BJ (cell line): Measurements from ENCODE around the gene CTSL. TPM values are rescaled to one million over a fixed set of nuclear protein-coding genes. Genes with fewer than 3 reads are reported as not detected.
A peak's percentile ranks its signal among the peaks of the same experiment; 100 is the strongest.

Experiments
- CTCF ChIA-PET: fragments of 350-600 bp; formaldehyde crosslinking; extraction: SDS; loops from one replicate; lab custom pipeline; 2021; ENCODE audit warnings: antibody characterized with exemption, inconsistent platforms; lab: Yijun Ruan, JAX
- POLR2A ChIA-PET: fragments of 300-600 bp; sonication (Branson Sonifier 250); formaldehyde crosslinking; extraction: SDS; loops from one replicate; lab custom pipeline; 2021; ENCODE audit warnings: antibody characterized with exemption; lab: Charles Lee
- DNase-seq: peaks from one replicate; pipeline ENCODE4 v3.0.0-alpha.2; 2011; ENCODE audit warnings: low read depth
- H3K27me3 ChIP-seq: 2 replicates; pipeline ENCODE4 v1.6.0; 2011; ENCODE audit warnings: low read length; ENCODE audit not compliant: control insufficient read depth, insufficient read depth
- H3K36me3 ChIP-seq: 2 replicates; pipeline ENCODE4 v1.5.1; 2011; ENCODE audit warnings: low read length; ENCODE audit not compliant: control insufficient read depth, insufficient read depth
- H3K4me3 ChIP-seq: 2 replicates; pipeline ENCODE4 v1.5.1; 2011; ENCODE audit warnings: low read depth, mild to moderate bottlenecking, control low read depth, low read length
- polyA minus RNA-seq: library from RNA; depleted of rRNA, polyadenylated mRNA; stranded (reverse); fragments of >200 nt; gene quantifications from 2 replicates; pipeline ENCODE4 v1.2.3, GENCODE V29; 2011; rRNA and poly(A)+ RNA removed
- polyA plus RNA-seq: library from polyadenylated mRNA; depleted of rRNA; stranded (reverse); fragments of >200 nt; gene quantifications from 2 replicates; pipeline ENCODE4 v1.2.3, GENCODE V29; 2011; rRNA removed
- TF ChIP-seq, protein P1 (sequence below): IDR thresholded peaks from 2 replicates; pipeline ENCODE4 v1.5.1; 2011; ENCODE audit warnings: low read depth, mild to moderate bottlenecking, control low read depth, inconsistent platforms, low read length, moderate library complexity; ENCODE audit not compliant: insufficient read depth

CTSL gene
- polyA plus RNA-seq (146 and 200 TPM in 2 replicates), polyA minus RNA-seq (22.7 and 36.6 TPM in 2 replicates)

DNA sequence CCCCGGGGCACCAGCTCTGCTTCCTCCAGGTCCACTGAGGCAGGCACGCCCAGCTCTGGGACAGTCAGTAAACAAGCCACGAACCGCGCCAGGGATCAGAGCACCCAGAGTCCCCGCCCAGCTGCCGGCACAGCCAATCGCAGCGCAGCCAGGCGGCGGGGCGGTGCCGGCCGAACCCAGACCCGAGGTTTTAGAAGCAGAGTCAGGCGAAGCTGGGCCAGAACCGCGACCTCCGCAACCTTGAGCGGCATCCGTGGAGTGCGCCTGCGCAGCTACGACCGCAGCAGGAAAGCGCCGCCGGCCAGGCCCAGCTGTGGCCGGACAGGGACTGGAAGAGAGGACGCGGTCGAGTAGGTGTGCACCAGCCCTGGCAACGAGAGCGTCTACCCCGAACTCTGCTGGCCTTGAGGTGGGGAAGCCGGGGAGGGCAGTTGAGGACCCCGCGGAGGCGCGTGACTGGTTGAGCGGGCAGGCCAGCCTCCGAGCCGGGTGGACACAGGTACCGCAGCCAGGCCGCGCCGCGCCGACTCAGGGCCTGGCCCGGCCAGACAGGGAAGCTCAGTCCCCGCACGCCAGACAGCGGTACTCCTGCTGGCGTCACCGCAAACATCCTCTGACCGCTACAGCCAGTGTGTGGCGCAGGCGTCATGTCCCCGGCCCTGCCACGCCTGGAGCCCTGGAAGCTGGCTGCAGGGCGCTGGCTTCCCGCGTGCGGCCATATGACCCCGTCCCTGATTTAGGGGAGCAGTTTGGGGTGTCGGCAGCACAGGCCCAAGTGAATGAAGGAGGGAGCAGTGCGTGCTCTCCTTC is at the start of gene CTSL:
TSS of gene CTSL (plus strand) at position 220 of the 810 bp plus-strand sequence. CDS start 1,485 bp downstream, outside the sequence.
- CTCF ChIA-PET = interaction anchor here (0.9 to 3.6 kb wide), 8 partner anchors 11 to 100 kb away, joined by 3 to 23 read pairs (median 4); no protein-coding TSS in a partner anchor
- TF ChIP-seq, protein P1, sequence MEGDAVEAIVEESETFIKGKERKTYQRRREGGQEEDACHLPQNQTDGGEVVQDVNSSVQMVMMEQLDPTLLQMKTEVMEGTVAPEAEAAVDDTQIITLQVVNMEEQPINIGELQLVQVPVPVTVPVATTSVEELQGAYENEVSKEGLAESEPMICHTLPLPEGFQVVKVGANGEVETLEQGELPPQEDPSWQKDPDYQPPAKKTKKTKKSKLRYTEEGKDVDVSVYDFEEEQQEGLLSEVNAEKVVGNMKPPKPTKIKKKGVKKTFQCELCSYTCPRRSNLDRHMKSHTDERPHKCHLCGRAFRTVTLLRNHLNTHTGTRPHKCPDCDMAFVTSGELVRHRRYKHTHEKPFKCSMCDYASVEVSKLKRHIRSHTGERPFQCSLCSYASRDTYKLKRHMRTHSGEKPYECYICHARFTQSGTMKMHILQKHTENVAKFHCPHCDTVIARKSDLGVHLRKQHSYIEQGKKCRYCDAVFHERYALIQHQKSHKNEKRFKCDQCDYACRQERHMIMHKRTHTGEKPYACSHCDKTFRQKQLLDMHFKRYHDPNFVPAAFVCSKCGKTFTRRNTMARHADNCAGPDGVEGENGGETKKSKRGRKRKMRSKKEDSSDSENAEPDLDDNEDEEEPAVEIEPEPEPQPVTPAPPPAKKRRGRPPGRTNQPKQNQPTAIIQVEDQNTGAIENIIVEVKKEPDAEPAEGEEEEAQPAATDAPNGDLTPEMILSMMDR = peak; percentile 33

DNA sequence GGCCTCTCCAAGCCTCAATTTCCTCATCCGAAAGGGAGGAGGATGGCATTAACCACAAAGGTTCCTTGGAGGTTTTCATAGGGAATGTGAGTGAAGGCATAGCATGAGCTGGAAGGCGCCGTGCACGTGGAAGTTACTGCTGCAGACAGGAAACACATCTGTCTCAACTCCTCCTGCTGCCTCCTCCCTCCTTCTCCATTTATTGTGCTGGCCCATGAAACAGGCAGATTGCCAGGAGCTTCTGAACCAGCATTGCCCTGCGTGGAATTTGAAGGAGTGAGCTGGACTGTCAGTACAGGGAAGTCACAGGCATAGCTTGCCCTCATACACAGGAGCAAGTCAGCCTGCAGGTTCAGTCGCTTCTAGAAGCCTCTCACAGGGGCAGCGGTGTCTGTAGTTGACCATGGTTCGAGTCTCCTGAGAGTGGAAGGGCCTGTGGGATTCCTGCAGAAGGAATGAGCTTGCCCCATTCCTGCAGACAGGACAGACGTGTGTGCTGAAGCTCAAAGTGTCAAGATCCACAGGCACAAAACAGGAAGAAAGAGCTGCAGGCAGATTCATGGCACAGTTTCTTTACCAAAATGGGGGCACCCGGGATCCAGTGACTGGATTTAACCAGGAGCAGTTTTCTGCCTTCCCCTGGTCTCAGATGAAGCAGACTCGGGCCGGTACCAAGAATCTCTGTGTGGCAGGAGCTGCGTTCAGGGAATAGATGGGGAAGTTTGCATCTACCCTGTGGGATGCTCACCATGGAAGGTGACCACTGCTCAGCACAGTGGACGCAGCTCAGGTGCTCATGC is 48.7 kb upstream of the CTSL start:
- H3K36me3 ChIP-seq = no peaks in the 10 kb centered on the region
- no peak for DNase-seq
- H3K4me3 ChIP-seq = no peak overlapping the region
- TF ChIP-seq, protein P1 = no peak
- POLR2A ChIA-PET = no interaction called here
- CTCF ChIA-PET = interaction anchor here (1.0 to 2.2 kb wide), 10 partner anchors 11 to 1262 kb away, joined by 3 to 14 read pairs (median 4); partner anchors contain the start of genes CTSL and DAPK1
- no peaks in the 10 kb centered on the region for H3K27me3 ChIP-seq

More for the DNA sequence above, at the start of gene CTSL:
- peak; percentile 52 for DNase-seq
- POLR2A ChIA-PET = interaction anchor here (0.6 kb wide), 1 partner anchor 320 kb away, joined by 5 read pairs; no protein-coding TSS in a partner anchor
- Histone ChIP-seq H3K27me3 (no peaks in the 10 kb centered on the region), H3K36me3 (peaks cover 9% of the 10 kb centered on the region), H3K4me3 (peak within 1 kb of the TSS; percentile 77)

DNA sequence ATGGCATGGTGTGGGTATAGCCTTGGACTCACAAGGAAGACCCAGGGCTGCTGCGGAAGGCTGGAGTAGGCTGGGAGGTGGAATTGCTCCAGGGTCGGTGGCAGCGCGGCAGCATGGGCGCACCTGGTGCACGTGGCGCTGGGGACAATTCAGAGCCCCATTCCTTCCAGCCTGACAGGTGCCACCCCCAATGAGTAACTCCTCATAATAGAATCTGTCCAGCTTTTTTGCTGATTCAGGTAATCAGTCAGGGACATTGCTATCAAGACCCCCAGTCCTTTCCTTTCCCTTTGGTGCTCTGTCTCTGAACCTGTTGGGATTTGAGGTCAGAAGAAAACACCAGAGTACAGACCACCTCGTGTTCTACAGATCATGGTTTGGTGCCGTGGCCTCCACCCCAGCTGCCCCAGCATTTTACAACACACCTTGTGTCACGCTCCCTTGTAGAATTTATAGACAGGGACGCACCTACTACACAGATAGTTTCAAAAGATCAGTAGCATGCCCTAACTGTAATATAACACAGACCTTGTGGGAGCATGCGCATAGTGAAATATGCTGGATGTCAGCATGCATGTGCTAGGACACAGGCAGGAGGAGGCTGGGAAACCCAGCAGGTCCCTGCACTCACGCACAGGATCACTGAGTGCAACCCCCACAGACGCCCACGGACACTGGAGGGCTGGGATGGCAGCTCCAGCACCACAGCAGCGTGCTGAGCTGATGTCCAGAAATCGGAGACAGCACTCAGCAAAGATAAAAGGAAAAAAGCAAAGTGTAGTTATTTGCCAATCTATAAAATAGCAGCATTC is 47.9 kb upstream of the CTSL start:
- Histone ChIP-seq H3K4me3 (no peak overlapping the region), H3K27me3 (no peaks in the 10 kb centered on the region), H3K36me3 (no peaks in the 10 kb centered on the region)
- POLR2A ChIA-PET = no interaction called here
- TF ChIP-seq, protein P1 = no peak
- no peak for DNase-seq
- CTCF ChIA-PET = interaction anchor here (0.7 to 2.2 kb wide), 10 partner anchors 10 to 1263 kb away, joined by 3 to 14 read pairs (median 4); partner anchors contain the start of gene CTSL

DNA sequence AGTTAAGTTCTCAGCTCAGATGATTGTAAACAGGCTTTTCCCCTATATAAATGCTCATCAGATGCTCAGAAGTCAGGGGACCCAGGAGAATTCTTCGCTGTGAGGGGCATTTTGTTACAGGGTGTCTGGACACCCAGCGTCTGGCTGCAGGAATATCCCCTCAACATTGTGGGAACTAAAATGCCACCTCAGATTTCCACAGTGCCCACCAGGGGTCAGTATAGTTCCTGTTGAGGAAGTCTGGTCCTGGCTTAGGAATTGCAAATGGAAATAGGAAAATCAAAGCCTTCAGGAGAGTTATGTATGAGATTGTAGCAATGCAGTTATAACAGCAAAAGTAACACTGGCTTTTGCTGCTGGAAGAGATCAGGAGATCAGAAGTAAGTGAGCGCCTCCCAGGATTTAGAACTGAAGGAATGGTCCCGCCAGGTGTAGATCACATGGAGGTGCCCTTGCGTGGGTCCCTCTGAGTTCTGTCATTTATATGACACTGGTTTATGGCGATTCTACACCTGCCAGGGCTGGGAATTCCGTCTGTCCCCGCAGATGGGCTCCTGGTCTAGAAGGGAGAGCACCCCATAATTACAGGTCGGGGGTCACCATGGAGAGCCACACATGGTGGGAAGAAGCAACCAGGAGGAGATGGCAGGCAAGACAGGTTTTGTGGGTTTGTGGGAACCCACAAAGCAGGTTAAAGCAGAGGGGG is 47.1 kb upstream of the CTSL start:
- TF ChIP-seq, protein P1 = peak; percentile 82
- POLR2A ChIA-PET = no interaction called here
- DNase-seq = no peak
- Histone ChIP-seq H3K27me3 (no peaks in the 10 kb centered on the region), H3K4me3 (no peak overlapping the region), H3K36me3 (no peaks in the 10 kb centered on the region)
- CTCF ChIA-PET = interaction anchor here (0.7 to 2.2 kb wide), 7 partner anchors 11 to 380 kb away, joined by 3 to 14 read pairs (median 4); no protein-coding TSS in a partner anchor
